ENCODE results near the gene POC1A.

Gene POC1A

DNA sequence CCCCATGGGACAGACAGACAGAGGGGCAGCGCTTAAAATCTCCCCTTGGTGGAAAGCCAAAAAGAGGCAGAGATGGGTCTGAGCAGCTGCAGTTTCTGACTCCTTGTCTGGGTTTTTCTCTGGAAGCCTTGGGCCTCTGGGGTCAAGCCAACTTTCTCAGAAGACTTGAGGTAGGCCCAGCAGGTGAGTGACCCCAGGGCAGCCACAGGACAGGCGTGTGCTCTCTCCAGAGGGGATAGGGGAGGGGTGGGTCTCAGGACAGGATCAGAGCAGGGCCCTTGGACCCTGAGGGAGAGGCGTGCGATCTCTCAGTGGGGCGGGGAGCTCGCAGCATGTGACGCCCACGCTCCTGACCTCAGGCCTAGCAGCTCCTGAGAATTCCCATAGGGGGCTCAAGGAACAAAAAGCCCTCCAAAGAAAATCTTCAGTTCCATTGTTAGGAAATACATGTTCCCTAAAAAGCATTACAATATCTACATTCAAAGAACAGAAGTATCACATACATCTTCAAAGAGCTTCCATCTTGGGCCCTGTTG is 63.2 kb downstream of the POC1A start:
- Histone ChIP-seq H3K4me3 (ENCODE audit: low read length) (no peak overlapping the region), H3K27me3 (ENCODE audit: control insufficient read depth, insufficient read depth, low read length) (no peaks in the 10 kb centered on the region), H3K9ac (ENCODE audit: low read length) (no peak overlapping the region), H3K4me1 (ENCODE audit: control insufficient read depth, insufficient read depth, low read length) (peaks cover 12% of the 10 kb centered on the region), H3K27ac (ENCODE audit: low read depth, low read length) (no peak overlapping the region), H3K36me3 (ENCODE audit: control insufficient read depth, insufficient read depth, low read length) (no peaks in the 10 kb centered on the region)

- Histone ChIP-seq H3K4me3 (ENCODE audit: low read length) (no peak overlapping the region), H3K27ac (ENCODE audit: low read depth, low read length) (peak overlapping the region; percentile 37), H3K36me3 (ENCODE audit: control insufficient read depth, insufficient read depth, low read length) (no peaks in the 10 kb centered on the region), H3K9ac (ENCODE audit: low read length) (no peak overlapping the region), H3K4me1 (ENCODE audit: control insufficient read depth, insufficient read depth, low read length) (peaks cover 12% of the 10 kb centered on the region), H3K27me3 (ENCODE audit: control insufficient read depth, insufficient read depth, low read length) (no peaks in the 10 kb centered on the region)
Measured at GRCh38 chr3:52090131-52090932, 63.9 kb downstream of the POC1A start.

DNA sequence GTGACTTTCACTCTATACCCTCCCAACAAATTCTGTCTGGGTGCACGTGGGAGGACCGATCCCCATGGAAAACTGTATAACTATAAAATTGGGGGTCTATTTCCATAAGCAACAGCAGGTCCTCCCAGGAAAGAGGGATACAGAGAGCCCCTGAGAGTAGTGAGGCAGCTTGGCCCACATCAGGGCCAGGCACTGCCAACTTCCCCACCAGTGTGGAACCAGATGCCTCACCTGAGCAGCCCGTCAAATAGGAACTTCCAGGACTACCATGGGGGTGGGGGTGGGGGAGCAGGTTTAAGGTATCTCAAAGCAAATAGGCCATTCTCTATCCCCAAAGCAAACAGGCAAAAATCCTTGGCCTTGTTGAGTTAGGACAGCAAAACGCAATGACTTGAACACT is 64.5 kb downstream of the POC1A start:
- peaks cover 12% of the 10 kb centered on the region for H3K4me1 ChIP-seq (ENCODE audit: control insufficient read depth, insufficient read depth, low read length)
- peak overlapping the region; percentile 22 for H3K27ac ChIP-seq (ENCODE audit: low read depth, low read length)
- no peaks in the 10 kb centered on the region for H3K27me3 ChIP-seq (ENCODE audit: control insufficient read depth, insufficient read depth, low read length)
- H3K36me3 ChIP-seq (ENCODE audit: control insufficient read depth, insufficient read depth, low read length), result no peaks in the 10 kb centered on the region
- H3K9ac ChIP-seq (ENCODE audit: low read length), result no peak overlapping the region
- H3K4me3 ChIP-seq (ENCODE audit: low read length), result no peak overlapping the region

- peaks cover 12% of the 10 kb centered on the region for H3K4me1 ChIP-seq (ENCODE audit: control insufficient read depth, insufficient read depth, low read length)
- H3K4me3 ChIP-seq (ENCODE audit: low read length), result no peak overlapping the region
- no peaks in the 10 kb centered on the region for H3K27me3 ChIP-seq (ENCODE audit: control insufficient read depth, insufficient read depth, low read length)
- no peak overlapping the region for H3K27ac ChIP-seq (ENCODE audit: low read depth, low read length)
- no peak overlapping the region for H3K9ac ChIP-seq (ENCODE audit: low read length)
- no peaks in the 10 kb centered on the region for H3K36me3 ChIP-seq (ENCODE audit: control insufficient read depth, insufficient read depth, low read length)
Measured at GRCh38 chr3:52088445-52089367, 65.5 kb downstream of the POC1A start.

GRCh38 chr3:52087731-52088130 is 66.5 kb downstream of the POC1A start:
- H3K36me3 ChIP-seq (ENCODE audit: control insufficient read depth, insufficient read depth, low read length), result no peaks in the 10 kb centered on the region
- peaks cover 12% of the 10 kb centered on the region for H3K4me1 ChIP-seq (ENCODE audit: control insufficient read depth, insufficient read depth, low read length)
- H3K4me3 ChIP-seq (ENCODE audit: low read length), result no peak overlapping the region
- no peaks in the 10 kb centered on the region for H3K27me3 ChIP-seq (ENCODE audit: control insufficient read depth, insufficient read depth, low read length)
- H3K27ac ChIP-seq (ENCODE audit: low read depth, low read length), result no peak overlapping the region
- no peak overlapping the region for H3K9ac ChIP-seq (ENCODE audit: low read length)

GRCh38 chr3:52086976-52087663 is 67.1 kb downstream of the POC1A start:
- peaks cover 12% of the 10 kb centered on the region for H3K4me1 ChIP-seq (ENCODE audit: control insufficient read depth, insufficient read depth, low read length)
- H3K27ac ChIP-seq (ENCODE audit: low read depth, low read length), result no peak overlapping the region
- H3K27me3 ChIP-seq (ENCODE audit: control insufficient read depth, insufficient read depth, low read length), result no peaks in the 10 kb centered on the region
- no peak overlapping the region for H3K9ac ChIP-seq (ENCODE audit: low read length)
- no peaks in the 10 kb centered on the region for H3K36me3 ChIP-seq (ENCODE audit: control insufficient read depth, insufficient read depth, low read length)
- H3K4me3 ChIP-seq (ENCODE audit: low read length), result no peak overlapping the region

GRCh38 chr3:52086461-52086860 is 67.8 kb downstream of the POC1A start:
- Histone ChIP-seq H3K9ac (ENCODE audit: low read length) (no peak overlapping the region), H3K36me3 (ENCODE audit: control insufficient read depth, insufficient read depth, low read length) (no peaks in the 10 kb centered on the region), H3K4me3 (ENCODE audit: low read length) (no peak overlapping the region), H3K4me1 (ENCODE audit: control insufficient read depth, insufficient read depth, low read length) (peaks cover 12% of the 10 kb centered on the region), H3K27ac (ENCODE audit: low read depth, low read length) (no peak overlapping the region), H3K27me3 (ENCODE audit: control insufficient read depth, insufficient read depth, low read length) (no peaks in the 10 kb centered on the region)

GRCh38 chr3:52085681-52086282 is 68.4 kb downstream of the POC1A start:
- H3K4me1 ChIP-seq (ENCODE audit: control insufficient read depth, insufficient read depth, low read length), result peaks cover 12% of the 10 kb centered on the region
- H3K27ac ChIP-seq (ENCODE audit: low read depth, low read length), result no peak overlapping the region
- no peak overlapping the region for H3K9ac ChIP-seq (ENCODE audit: low read length)
- no peaks in the 10 kb centered on the region for H3K27me3 ChIP-seq (ENCODE audit: control insufficient read depth, insufficient read depth, low read length)
- no peaks in the 10 kb centered on the region for H3K36me3 ChIP-seq (ENCODE audit: control insufficient read depth, insufficient read depth, low read length)
- no peak overlapping the region for H3K4me3 ChIP-seq (ENCODE audit: low read length)

GRCh38 chr3:52084954-52085680 is 69.1 kb downstream of the POC1A start:
- Histone ChIP-seq H3K36me3 (ENCODE audit: control insufficient read depth, insufficient read depth, low read length) (no peaks in the 10 kb centered on the region), H3K9ac (ENCODE audit: low read length) (no peak overlapping the region), H3K27me3 (ENCODE audit: control insufficient read depth, insufficient read depth, low read length) (no peaks in the 10 kb centered on the region), H3K27ac (ENCODE audit: low read depth, low read length) (no peak overlapping the region), H3K4me3 (ENCODE audit: low read length) (no peak overlapping the region), H3K4me1 (ENCODE audit: control insufficient read depth, insufficient read depth, low read length) (peaks cover 7% of the 10 kb centered on the region)

GRCh38 chr3:52084216-52084945 is 69.8 kb downstream of the POC1A start:
- H3K9ac ChIP-seq (ENCODE audit: low read length), result no peak overlapping the region
- no peak overlapping the region for H3K27ac ChIP-seq (ENCODE audit: low read depth, low read length)
- H3K36me3 ChIP-seq (ENCODE audit: control insufficient read depth, insufficient read depth, low read length), result no peaks in the 10 kb centered on the region
- H3K27me3 ChIP-seq (ENCODE audit: control insufficient read depth, insufficient read depth, low read length), result no peaks in the 10 kb centered on the region
- H3K4me1 ChIP-seq (ENCODE audit: control insufficient read depth, insufficient read depth, low read length), result no peaks in the 10 kb centered on the region
- H3K4me3 ChIP-seq (ENCODE audit: low read length), result no peak overlapping the region

- Histone ChIP-seq H3K4me1 (ENCODE audit: control insufficient read depth, insufficient read depth, low read length) (no peaks in the 10 kb centered on the region), H3K27ac (ENCODE audit: low read depth, low read length) (no peak overlapping the region), H3K4me3 (ENCODE audit: low read length) (no peak overlapping the region), H3K36me3 (ENCODE audit: control insufficient read depth, insufficient read depth, low read length) (no peaks in the 10 kb centered on the region), H3K9ac (ENCODE audit: low read length) (no peak overlapping the region), H3K27me3 (ENCODE audit: control insufficient read depth, insufficient read depth, low read length) (no peaks in the 10 kb centered on the region)
Measured at GRCh38 chr3:52083556-52084087, 70.6 kb downstream of the POC1A start.
